ENCODE data around the gene MPHOSPH10.
"Not testable (repeated sequence)": the region's sequence is repeated elsewhere in the genome, so short reads cannot be mapped to it uniquely, and the experiment has no call there.

MPHOSPH10 gene, protein sequence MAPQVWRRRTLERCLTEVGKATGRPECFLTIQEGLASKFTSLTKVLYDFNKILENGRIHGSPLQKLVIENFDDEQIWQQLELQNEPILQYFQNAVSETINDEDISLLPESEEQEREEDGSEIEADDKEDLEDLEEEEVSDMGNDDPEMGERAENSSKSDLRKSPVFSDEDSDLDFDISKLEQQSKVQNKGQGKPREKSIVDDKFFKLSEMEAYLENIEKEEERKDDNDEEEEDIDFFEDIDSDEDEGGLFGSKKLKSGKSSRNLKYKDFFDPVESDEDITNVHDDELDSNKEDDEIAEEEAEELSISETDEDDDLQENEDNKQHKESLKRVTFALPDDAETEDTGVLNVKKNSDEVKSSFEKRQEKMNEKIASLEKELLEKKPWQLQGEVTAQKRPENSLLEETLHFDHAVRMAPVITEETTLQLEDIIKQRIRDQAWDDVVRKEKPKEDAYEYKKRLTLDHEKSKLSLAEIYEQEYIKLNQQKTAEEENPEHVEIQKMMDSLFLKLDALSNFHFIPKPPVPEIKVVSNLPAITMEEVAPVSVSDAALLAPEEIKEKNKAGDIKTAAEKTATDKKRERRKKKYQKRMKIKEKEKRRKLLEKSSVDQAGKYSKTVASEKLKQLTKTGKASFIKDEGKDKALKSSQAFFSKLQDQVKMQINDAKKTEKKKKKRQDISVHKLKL

GRCh38 chr2:71130152-71130904 is at the start of gene MPHOSPH10, which contains the start of gene MCEE:
Gene MPHOSPH10, plus strand, starts transcription at chr2:71130634. Its CDS starts 32 bp downstream, at chr2:71130666.
Gene MCEE, minus strand, starts transcription at chr2:71130229. Its CDS starts 10 bp downstream, at chr2:71130219.
- peak; percentile 87 for DNase-seq

GRCh38 chr2:71082402-71083252 is 47.8 kb upstream of the MPHOSPH10 start:
- no peak for DNase-seq

GRCh38 chr2:71083297-71083696 is 47.1 kb upstream of the MPHOSPH10 start:
- not testable (repeated sequence) for DNase-seq

- DNase-seq = not testable (repeated sequence)
These were observed 46.6 kb upstream of the MPHOSPH10 start for GRCh38 chr2:71083752-71084312.

DNA sequence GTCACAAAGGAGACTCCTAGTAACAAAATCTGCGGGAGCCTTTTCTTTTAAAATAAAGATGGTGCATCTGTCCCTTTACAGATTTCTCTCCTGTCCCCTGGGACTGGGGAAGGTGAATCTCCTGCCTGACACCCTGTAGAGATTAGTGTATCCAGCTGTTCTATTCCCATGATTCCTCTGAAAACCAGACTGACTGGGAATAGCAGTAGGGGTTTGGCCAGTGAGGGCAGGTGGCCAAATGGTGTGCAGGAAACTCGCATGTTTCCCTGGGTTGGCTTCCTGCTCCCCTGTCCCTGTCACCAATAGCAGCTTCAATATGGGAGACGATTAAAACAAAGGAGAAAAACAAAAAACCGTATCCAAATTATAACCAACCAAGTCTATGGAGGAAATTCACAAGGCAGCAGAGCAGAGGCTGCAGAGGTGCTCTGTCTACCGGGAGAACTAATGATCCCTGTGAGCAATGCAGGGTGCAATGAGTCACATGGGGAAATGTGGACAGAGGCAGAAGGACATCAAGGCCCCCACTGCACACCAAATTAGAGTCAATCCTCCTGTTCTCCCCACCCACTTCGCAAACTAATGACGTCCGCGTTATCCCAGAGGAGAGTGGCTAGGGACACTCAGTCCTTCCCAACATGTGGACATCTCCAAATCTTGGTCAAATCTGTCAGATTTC is 45.0 kb upstream of the MPHOSPH10 start:
- not testable (repeated sequence) for DNase-seq

- not testable (repeated sequence) for DNase-seq
These were observed 41.0 kb upstream of the MPHOSPH10 start for GRCh38 chr2:71089475-71089874.

GRCh38 chr2:71091808-71092207 is 38.6 kb upstream of the MPHOSPH10 start:
- DNase-seq = not testable (repeated sequence)

DNA sequence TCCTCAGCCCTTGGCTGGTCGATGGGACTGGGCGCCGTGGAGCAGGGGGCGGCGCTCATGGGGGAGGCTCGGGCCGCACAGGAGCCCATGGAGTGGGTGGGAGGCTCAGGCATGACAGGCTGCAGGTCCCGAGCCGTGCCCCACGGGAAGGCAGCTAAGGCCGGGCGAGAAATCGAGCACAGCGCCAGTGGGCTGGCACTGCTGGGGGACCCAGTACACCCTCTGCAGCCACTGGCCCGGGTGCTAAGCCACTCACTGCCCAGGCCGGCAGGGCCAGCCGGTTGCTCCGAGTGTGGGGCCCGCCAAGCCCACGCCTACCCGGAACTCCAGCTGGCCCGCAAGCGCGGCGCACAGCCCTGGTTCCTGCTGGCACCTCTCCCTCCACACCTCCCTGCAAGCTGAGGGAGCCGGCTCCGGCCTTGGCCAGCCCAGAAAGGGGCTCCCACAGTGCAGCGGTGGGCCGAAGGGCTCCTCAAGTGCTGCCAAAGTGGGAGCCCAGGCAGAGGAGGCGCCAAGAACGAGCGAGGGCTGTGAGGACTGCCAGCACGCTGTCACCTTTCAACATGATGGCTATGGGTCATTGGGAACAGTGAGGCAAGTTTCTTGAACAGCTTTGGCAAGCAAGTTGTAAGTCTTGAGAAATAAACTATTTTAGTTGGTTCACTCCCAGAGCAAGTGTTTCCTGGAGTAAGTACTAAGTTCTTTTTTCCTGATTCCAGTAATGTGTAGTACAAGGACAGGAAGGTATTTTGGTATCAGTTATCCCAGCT is 37.8 kb upstream of the MPHOSPH10 start:
- not testable (repeated sequence) for DNase-seq

- DNase-seq = peak; percentile 66
These were observed 30.1 kb upstream of the MPHOSPH10 start for GRCh38 chr2:71100195-71100964.

- peak; percentile 37 for DNase-seq
These were observed 28.8 kb upstream of the MPHOSPH10 start for GRCh38 chr2:71101656-71102055.

DNA sequence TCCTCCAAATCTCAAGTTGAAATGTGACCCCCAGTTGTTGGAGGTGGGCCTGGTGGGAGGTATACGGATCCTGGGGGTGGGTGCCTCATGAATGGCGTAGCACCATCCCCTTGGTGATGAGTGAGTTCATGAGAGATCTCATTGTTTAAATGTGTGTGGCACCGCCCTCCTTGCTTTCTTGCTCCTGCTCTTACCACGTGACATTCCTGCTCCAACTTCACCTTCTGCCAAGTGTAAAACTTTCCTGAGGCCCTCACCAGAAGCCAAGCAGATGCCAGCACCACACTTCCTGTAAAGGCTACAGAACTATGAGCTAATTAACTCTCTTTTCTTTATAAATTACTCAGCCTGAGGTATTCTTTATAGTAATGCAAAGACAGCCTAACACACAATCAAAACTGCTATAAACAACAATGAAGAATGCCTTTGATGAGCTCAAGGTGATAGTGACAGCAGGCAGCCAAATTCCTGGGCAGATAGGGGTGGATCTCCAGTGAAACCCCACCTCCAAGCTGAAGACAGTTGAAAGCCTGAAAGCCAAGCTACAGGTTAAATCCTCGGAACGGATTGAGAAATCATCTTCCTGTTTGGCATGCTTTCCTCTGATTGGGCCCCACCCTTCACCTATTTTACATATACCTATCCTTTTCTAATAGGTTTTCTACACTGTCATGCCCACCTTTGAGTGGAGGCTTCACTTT is 27.3 kb upstream of the MPHOSPH10 start:
- no peak for DNase-seq

DNA sequence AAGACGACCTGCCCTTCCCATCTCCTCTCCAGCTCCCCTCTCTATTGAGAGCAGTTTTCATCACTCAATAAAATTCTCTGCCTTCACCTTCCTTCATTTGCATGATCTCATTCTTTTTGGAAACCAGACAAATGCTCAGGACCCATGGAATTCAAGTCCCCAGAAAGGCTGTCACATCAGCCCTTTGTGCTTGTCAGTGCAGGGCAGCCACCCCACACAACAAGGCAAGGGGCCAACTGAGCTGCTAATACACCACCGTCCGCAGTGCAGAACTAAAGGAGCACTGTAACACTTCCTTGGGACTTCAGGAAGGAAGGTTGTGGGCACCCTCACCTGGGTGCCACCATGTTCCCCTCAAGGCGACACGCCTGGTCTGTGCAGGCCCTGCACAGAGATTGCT is 26.6 kb upstream of the MPHOSPH10 start:
- DNase-seq = no peak

GRCh38 chr2:71106463-71106862 is 24.0 kb upstream of the MPHOSPH10 start:
- not testable (repeated sequence) for DNase-seq

DNA sequence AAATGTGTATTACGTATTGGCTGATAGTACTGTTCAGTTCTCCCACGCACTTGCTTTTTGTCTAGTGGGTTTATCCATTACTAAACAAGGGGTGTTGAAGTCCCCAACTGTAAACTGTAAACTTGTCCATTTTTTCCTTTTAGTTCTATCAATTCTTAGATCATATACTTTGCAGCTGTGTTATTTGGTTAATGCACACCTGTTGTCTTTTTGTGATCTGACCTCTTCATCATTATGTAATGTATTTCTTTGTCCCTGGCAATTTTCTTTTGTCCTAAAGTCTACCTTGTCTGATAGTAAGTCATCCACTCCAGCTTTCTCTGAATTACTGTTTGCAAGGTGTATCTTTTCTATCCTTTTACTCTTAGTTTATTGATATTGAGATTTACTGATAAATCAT is 22.3 kb upstream of the MPHOSPH10 start:
- no peak for DNase-seq

DNA sequence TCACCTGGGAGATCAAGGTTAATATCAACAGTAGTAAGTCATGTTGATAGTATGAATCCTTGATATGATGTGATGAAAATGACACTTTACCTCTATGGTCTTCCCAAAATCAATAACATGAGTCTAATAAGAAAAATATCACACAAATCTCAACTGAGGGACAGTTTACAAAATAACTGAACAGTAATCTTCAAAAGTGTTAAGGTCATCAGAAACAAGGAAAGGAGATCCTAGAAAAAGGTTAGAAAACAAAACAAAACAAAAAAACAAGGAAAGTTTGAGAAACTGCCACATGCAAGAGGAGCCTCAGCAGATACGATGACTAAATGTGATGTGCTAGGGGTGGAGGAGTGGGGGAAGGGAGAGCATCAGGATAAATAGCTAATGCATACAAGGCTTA is 16.6 kb upstream of the MPHOSPH10 start:
- no peak for DNase-seq

DNA sequence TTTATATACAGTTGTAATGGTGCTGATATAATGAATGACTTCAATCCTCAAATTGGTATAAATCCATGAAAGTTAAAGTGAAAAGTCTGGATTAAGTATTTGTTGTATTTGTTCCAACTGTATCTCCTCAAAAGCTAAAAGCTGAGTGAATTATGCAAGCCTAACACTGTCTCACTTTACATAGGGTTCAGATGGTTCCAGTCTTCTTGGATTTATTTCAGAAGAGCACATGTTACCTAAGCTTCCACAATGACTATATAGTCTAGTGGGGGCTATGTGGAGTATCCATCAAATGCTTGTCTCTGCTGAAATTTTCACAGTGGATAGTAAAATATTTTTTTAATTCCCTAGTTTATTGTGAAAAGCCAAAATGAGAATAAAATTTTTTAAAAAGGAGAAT is 13.4 kb upstream of the MPHOSPH10 start:
- no peak for DNase-seq

DNA sequence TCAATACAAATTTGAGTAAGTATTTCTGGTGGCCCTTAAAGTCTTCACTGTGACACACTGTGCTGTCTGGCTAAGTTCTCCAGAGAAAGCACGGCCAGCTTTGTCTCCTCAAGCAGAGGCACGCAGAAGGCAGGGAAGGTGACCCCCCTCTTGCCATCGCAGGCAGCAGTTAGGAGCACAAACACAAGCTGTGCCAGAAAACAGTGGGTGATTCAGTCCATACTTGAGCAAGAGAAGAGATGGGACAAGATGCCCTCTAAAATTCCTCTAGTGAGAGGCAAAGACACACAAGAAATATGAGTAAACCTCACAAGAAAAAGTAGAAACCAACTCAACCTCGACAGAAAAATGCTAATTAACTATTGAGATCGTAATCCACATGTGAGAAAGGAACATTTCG is 10.2 kb upstream of the MPHOSPH10 start:
- DNase-seq = no peak

DNA sequence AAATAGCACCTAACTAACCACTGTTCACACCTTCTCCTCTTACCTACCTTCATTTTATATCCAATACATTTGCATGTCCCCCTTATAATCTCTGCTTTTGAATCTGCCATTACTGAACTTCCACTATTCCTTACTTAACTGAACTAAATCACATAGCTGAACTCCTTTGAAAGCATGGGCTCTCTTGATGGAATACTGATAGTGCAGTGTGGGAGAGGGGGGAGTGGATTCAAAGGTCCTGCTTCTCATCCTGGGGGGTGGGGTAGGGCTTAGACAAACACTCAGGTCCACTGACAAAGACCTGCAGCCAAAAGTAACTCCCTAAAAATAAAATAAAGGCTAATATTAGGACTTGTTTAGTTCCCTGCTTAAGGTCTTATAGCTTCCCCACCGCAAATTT is 9.0 kb upstream of the MPHOSPH10 start:
- no peak for DNase-seq
